ENCODE results near the gene FAM135A. TPM values are rescaled to one million over a fixed set of nuclear protein-coding genes. Genes with fewer than 3 reads are reported as not detected.

Gene FAM135A
- total RNA-seq: 6.3 and 10.7 TPM in 2 replicates

DNA sequence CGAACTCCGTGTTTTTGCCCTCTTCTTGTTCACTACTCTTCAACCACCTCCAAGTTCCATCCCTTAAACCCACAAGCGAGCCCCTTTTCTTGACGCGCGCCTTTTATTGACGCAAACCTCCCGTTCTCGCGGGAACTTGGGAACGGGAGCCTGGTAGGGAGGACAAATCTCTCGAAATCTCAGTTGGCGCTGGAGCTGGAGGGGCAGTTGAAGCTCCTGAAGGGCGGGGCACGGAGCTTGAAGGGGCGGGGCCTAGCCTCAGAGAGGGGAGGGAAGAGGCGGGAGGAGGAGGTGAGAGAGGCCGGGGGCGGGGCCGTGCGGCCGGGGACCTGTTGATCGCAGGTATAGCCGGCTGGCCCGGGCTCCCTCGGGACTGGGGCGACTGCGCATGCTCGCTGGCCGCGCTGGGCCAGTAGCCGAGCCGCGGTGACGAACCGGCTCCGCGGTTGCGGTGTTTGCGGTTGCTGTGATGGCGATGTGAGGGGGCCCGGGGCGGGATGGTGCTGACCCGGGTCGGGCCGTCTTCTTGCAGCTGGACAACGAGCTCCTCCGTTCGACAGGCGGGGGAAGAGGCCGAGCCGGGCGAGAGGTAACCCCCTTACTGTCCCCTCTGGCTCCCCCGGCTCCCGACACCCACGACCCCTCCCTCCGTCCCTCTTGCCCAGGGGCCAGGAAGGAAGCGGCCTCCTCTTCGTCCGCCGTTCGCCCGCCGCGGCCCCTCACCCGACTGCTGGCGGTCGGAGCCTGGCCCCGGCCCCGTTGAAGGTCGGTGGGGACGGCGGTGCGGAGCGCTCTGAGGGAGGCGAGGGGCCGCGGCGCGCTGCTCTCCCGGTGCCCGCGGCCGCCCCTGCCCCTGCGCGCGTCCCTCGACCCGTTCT is at the start of gene FAM135A:
FAM135A (plus strand) TSS at position 395 of the 878 bp plus-strand sequence. CDS start 14,835 bp downstream, outside the sequence.

GRCh38 chr6:70566751-70567382 is 153.6 kb downstream of the FAM135A start, which contains the start of gene SDHAF4:
SDHAF4 (plus strand) TSS chr6:70566930; CDS start chr6:70566941, 11 bp downstream.

Other genes starting within 250 kb of the FAM135A start
- gene COL9A1, start 110.4 kb upstream of the FAM135A start, total RNA-seq: not detected in 2 replicates
- 7.9 and 10.1 TPM in 2 replicates for gene SDHAF4, start 153.4 kb downstream of the FAM135A start, total RNA-seq

Data from pericardium fibroblast (primary cell).